CD4-positive, alpha-beta memory T cell (primary cell): ENCODE results near the gene RHCG. TPM values are rescaled to one million over a fixed set of nuclear protein-coding genes. Genes with fewer than 3 reads are reported as not detected.

Experiments used
- CTCF ChIA-PET: fragments of 350-600 bp; sonication (Branson Sonifier 250); formaldehyde crosslinking; loops from one replicate; lab custom pipeline; 2021; ENCODE audit warnings: inconsistent platforms; ENCODE audit not compliant: partially characterized antibody; lab: Charles Lee
- POLR2A ChIA-PET: fragments of 350-600 bp; sonication (Branson Sonifier 250); formaldehyde crosslinking; loops from one replicate; lab custom pipeline; 2021; ENCODE audit not compliant: partially characterized antibody; lab: Charles Lee
- DNase-seq, 5 donors: peaks; one replicate each; pipeline versions ENCODE4 v3.0.0 to v3.0.0-alpha.2; 2020 to 2022; ENCODE audit warnings: mixed read lengths in 1 of 5
- H3K27ac ChIP-seq: one replicate; pipeline ENCODE4 v1.7.0; 2013; ENCODE audit warnings: low read depth, low read length
- H3K27me3 ChIP-seq: 2 replicates; pipeline ENCODE4 v1.7.0; 2013; ENCODE audit warnings: mild to moderate bottlenecking, low read length, moderate library complexity; ENCODE audit not compliant: insufficient read depth
- H3K36me3 ChIP-seq: 2 replicates; pipeline ENCODE4 v1.7.0; 2013; ENCODE audit warnings: mild to moderate bottlenecking, low read length, moderate library complexity; ENCODE audit not compliant: insufficient read depth
- H3K4me1 ChIP-seq: 2 replicates; pipeline ENCODE4 v1.7.0; 2013; ENCODE audit warnings: mild to moderate bottlenecking, low read length, moderate library complexity; ENCODE audit not compliant: insufficient read depth
- H3K4me3 ChIP-seq, 2 donors: one replicate each; pipeline ENCODE4 v1.7.0; 2013; ENCODE audit warnings: low read length in 2 of 2, mild to moderate bottlenecking in 1 of 2
- H3K9me3 ChIP-seq, 2 donors: one replicate each; pipeline ENCODE4 v1.7.0; 2013; ENCODE audit warnings: low read length in 2 of 2, control low read depth in 1 of 2; ENCODE audit not compliant: control insufficient read depth in 1 of 2
- H3K27ac Mint-ChIP-seq, 7 donors: one replicate each; pipeline ENCODE4 v1.8.0; 2020 to 2021; ENCODE audit warnings: mixed read lengths in 7 of 7, mild to moderate bottlenecking in 6 of 7, inconsistent platforms in 3 of 7, moderate library complexity in 3 of 7
- H3K27me3 Mint-ChIP-seq, 2 donors: one replicate each; pipeline ENCODE4 v1.8.0; 2020 to 2021; ENCODE audit warnings: mixed read lengths in 2 of 2
- H3K36me3 Mint-ChIP-seq, 2 donors: one replicate each; pipeline ENCODE4 v1.8.0; 2020 to 2021; ENCODE audit warnings: mixed read lengths in 2 of 2, inconsistent platforms in 1 of 2, mild to moderate bottlenecking in 1 of 2
- H3K4me1 Mint-ChIP-seq, 4 donors: one replicate each; pipeline ENCODE4 v1.8.0; 2020 to 2021; ENCODE audit warnings: mixed read lengths in 4 of 4, mild to moderate bottlenecking in 1 of 4
- H3K4me3 Mint-ChIP-seq, 8 donors: one replicate each; pipeline ENCODE4 v1.8.0; 2020 to 2021; ENCODE audit warnings: mixed read lengths in 8 of 8, mild to moderate bottlenecking in 7 of 8, moderate library complexity in 6 of 8, inconsistent platforms in 3 of 8
- H3K9me3 Mint-ChIP-seq, 8 donors: one replicate each; pipeline ENCODE4 v1.8.0; 2020 to 2021; ENCODE audit warnings: mixed read lengths in 8 of 8, mild to moderate bottlenecking in 5 of 8, inconsistent platforms in 3 of 8, moderate library complexity in 1 of 8
- intact Hi-C: fragments of 100-400 bp; cut with micrococcal nuclease; formaldehyde crosslinking; loops from one replicate; pipeline ENCODE4 v1.15.1; 2023
- polyA plus RNA-seq, 2 donors: library from polyadenylated mRNA; unstranded; fragments of 300-500 nt; fragmentation: Illumina TruSeq; gene quantifications; one replicate each; pipeline ENCODE4 v1.2.3, GENCODE V29; 2021
- total RNA-seq, 2 experiments: library from RNA; stranded (reverse); gene quantifications; one replicate each; pipeline ENCODE4 v1.2.3, GENCODE V29; 2021

RHCG gene
- total and polyA plus RNA-seq, 4 experiments from 2014 or later: not detected

GRCh38 chr15:89442671-89443307 lies 53.6 kb downstream of the RHCG start:
- Mint-ChIP-seq H3K4me1 (no peaks in the 10 kb centered on the region), H3K27me3 (peaks cover 23 to 39% of the 10 kb centered on the region in 2 donors), H3K4me3 (no peak overlapping the region), H3K27ac (no peak overlapping the region), H3K9me3 (no peaks in the 10 kb centered on the region), H3K36me3 (no peaks in the 10 kb centered on the region)
- H3K4me3 ChIP-seq: no peak overlapping the region
- DNase-seq: no peak
- H3K27me3 ChIP-seq: no peaks in the 10 kb centered on the region
- ChIA-PET POLR2A (no interaction called here), CTCF (interaction anchor here (1.0 to 1.9 kb wide), 4 partner anchors 9 to 84 kb away, joined by 3 to 5 read pairs (median 4); no protein-coding TSS in a partner anchor)
- no peaks in the 10 kb centered on the region for H3K9me3 ChIP-seq
- H3K4me1 ChIP-seq: no peaks in the 10 kb centered on the region
- intact Hi-C loops: no loop called here
- no peak overlapping the region for H3K27ac ChIP-seq
- H3K36me3 ChIP-seq: no peaks in the 10 kb centered on the region

GRCh38 chr15:89442155-89442554 lies 54.2 kb downstream of the RHCG start:
- no peaks in the 10 kb centered on the region for H3K4me1 ChIP-seq
- ChIA-PET POLR2A (no interaction called here), CTCF (interaction anchor here (1.0 to 1.9 kb wide), 3 partner anchors 11 to 83 kb away, joined by 3 to 5 read pairs (median 3); no protein-coding TSS in a partner anchor)
- no peak overlapping the region for H3K27ac Mint-ChIP-seq
- H3K36me3 Mint-ChIP-seq: no peaks in the 10 kb centered on the region
- no peak for DNase-seq
- H3K9me3 Mint-ChIP-seq: no peaks in the 10 kb centered on the region
- H3K27me3 Mint-ChIP-seq: peaks cover 24 to 42% of the 10 kb centered on the region in 2 donors
- no peaks in the 10 kb centered on the region for H3K4me1 Mint-ChIP-seq
- intact Hi-C loops: no loop called here
- H3K27me3 ChIP-seq: no peaks in the 10 kb centered on the region
- H3K27ac ChIP-seq: no peak overlapping the region
- no peak overlapping the region for H3K4me3 Mint-ChIP-seq
- H3K4me3 ChIP-seq: no peak overlapping the region
- no peaks in the 10 kb centered on the region for H3K9me3 ChIP-seq
- no peaks in the 10 kb centered on the region for H3K36me3 ChIP-seq

- no peak overlapping the region for H3K4me3 Mint-ChIP-seq
- DNase-seq: no peak
- H3K27ac Mint-ChIP-seq: no peak overlapping the region
- Histone ChIP-seq H3K27me3 (no peaks in the 10 kb centered on the region), H3K4me3 (no peak overlapping the region), H3K27ac (no peak overlapping the region), H3K9me3 (no peaks in the 10 kb centered on the region), H3K4me1 (no peaks in the 10 kb centered on the region), H3K36me3 (no peaks in the 10 kb centered on the region)
- H3K4me1 Mint-ChIP-seq: no peaks in the 10 kb centered on the region
- POLR2A ChIA-PET: no interaction called here
- H3K36me3 Mint-ChIP-seq: no peaks in the 10 kb centered on the region
- H3K9me3 Mint-ChIP-seq: no peaks in the 10 kb centered on the region
- H3K27me3 Mint-ChIP-seq: peaks cover 27 to 43% of the 10 kb centered on the region in 2 donors
- intact Hi-C loops: no loop called here
- CTCF ChIA-PET: interaction anchor here (1.9 kb wide), 1 partner anchor 11 kb away, joined by 5 read pairs; no protein-coding TSS in a partner anchor
Measured at GRCh38 chr15:89441295-89441812, 55.0 kb downstream of the RHCG start.

GRCh38 chr15:89439764-89440163 lies 56.6 kb downstream of the RHCG start:
- H3K27ac Mint-ChIP-seq: no peak overlapping the region
- CTCF ChIA-PET: interaction anchor here (1.1 kb wide), 1 partner anchor 10 kb away, joined by 4 read pairs; no protein-coding TSS in a partner anchor
- H3K27me3 Mint-ChIP-seq: peaks cover 27 to 36% of the 10 kb centered on the region in 2 donors
- no peak overlapping the region for H3K27ac ChIP-seq
- no peak for DNase-seq
- H3K4me1 Mint-ChIP-seq: no peaks in the 10 kb centered on the region
- H3K9me3 Mint-ChIP-seq: no peaks in the 10 kb centered on the region
- intact Hi-C loops: no loop called here
- no peak overlapping the region for H3K4me3 ChIP-seq
- no peaks in the 10 kb centered on the region for H3K36me3 ChIP-seq
- POLR2A ChIA-PET: no interaction called here
- no peak overlapping the region for H3K4me3 Mint-ChIP-seq
- no peaks in the 10 kb centered on the region for H3K27me3 ChIP-seq
- H3K36me3 Mint-ChIP-seq: no peaks in the 10 kb centered on the region
- no peaks in the 10 kb centered on the region for H3K4me1 ChIP-seq
- no peaks in the 10 kb centered on the region for H3K9me3 ChIP-seq

- CTCF ChIA-PET: interaction anchor here (0.9 kb wide), 1 partner anchor 78 kb away, joined by 3 read pairs; no protein-coding TSS in a partner anchor
- Mint-ChIP-seq H3K27me3 (peaks cover 22 to 37% of the 10 kb centered on the region in 2 donors), H3K9me3 (no peaks in the 10 kb centered on the region), H3K36me3 (no peaks in the 10 kb centered on the region), H3K4me3 (no peak overlapping the region), H3K27ac (peak overlapping the region in 1 of 7 donors; percentile 59), H3K4me1 (no peaks in the 10 kb centered on the region)
- H3K4me1 ChIP-seq: no peaks in the 10 kb centered on the region
- POLR2A ChIA-PET: no interaction called here
- intact Hi-C loops: no loop called here
- H3K9me3 ChIP-seq: no peaks in the 10 kb centered on the region
- no peak for DNase-seq
- H3K27me3 ChIP-seq: no peaks in the 10 kb centered on the region
- H3K4me3 ChIP-seq: no peak overlapping the region
- no peak overlapping the region for H3K27ac ChIP-seq
- H3K36me3 ChIP-seq: no peaks in the 10 kb centered on the region
Measured at GRCh38 chr15:89436560-89437311, 59.6 kb downstream of the RHCG start.

- POLR2A ChIA-PET: no interaction called here
- H3K4me1 ChIP-seq: peaks cover 3% of the 10 kb centered on the region
- H3K9me3 Mint-ChIP-seq: no peaks in the 10 kb centered on the region
- no peak overlapping the region for H3K27ac Mint-ChIP-seq
- H3K36me3 Mint-ChIP-seq: no peaks in the 10 kb centered on the region
- no peak overlapping the region for H3K4me3 Mint-ChIP-seq
- no peaks in the 10 kb centered on the region for H3K36me3 ChIP-seq
- DNase-seq: no peak
- H3K9me3 ChIP-seq: no peaks in the 10 kb centered on the region
- H3K4me3 ChIP-seq: no peak overlapping the region
- intact Hi-C loops: no loop called here
- peaks cover 19 to 39% of the 10 kb centered on the region in 2 donors for H3K27me3 Mint-ChIP-seq
- H3K27ac ChIP-seq: no peak overlapping the region
- H3K27me3 ChIP-seq: no peaks in the 10 kb centered on the region
- CTCF ChIA-PET: interaction anchor here (1.9 to 3.5 kb wide), 2 partner anchors 77 to 228 kb away, joined by 11 to 23 read pairs; no protein-coding TSS in a partner anchor
- peaks cover 3 to 5% (median 4%) of the 10 kb centered on the region in 4 donors for H3K4me1 Mint-ChIP-seq
Measured at GRCh38 chr15:89435362-89435761, 61.0 kb downstream of the RHCG start.

GRCh38 chr15:89433686-89434085 lies 62.7 kb downstream of the RHCG start:
- intact Hi-C loops: no loop called here
- Histone ChIP-seq H3K27ac (no peak overlapping the region), H3K27me3 (no peaks in the 10 kb centered on the region), H3K9me3 (no peaks in the 10 kb centered on the region), H3K36me3 (no peaks in the 10 kb centered on the region), H3K4me3 (no peak overlapping the region), H3K4me1 (peaks cover 5% of the 10 kb centered on the region)
- ChIA-PET CTCF (interaction anchor here (1.1 to 3.5 kb wide), 4 partner anchors 10 to 226 kb away, joined by 4 to 23 read pairs (median 8); no protein-coding TSS in a partner anchor), POLR2A (no interaction called here)
- no peak overlapping the region for H3K4me3 Mint-ChIP-seq
- no peaks in the 10 kb centered on the region for H3K9me3 Mint-ChIP-seq
- H3K4me1 Mint-ChIP-seq: peaks cover 4 to 7% (median 6%) of the 10 kb centered on the region in 4 donors
- no peaks in the 10 kb centered on the region for H3K36me3 Mint-ChIP-seq
- DNase-seq: no peak
- H3K27ac Mint-ChIP-seq: no peak overlapping the region
- peaks cover 14 to 36% of the 10 kb centered on the region in 2 donors for H3K27me3 Mint-ChIP-seq
